ENCODE measurements around the gene NPPB.

GRCh38 chr1:11857164-11857851 is 1.4 kb downstream of the NPPB start:
- TF ChIP-seq EZH2 (IDR thresholded peaks at IDR 0.05; ENCODE audit: borderline replicate concordance, insufficient read depth, low read length, poor library complexity, severe bottlenecking), result no peak
- TF ChIP-seq RAD21 (conservative IDR thresholded peaks at IDR 0.05), result no peak
- no peak for TF ChIP-seq CTCF (IDR thresholded peaks at IDR 0.05; ENCODE audit: poor library complexity, severe bottlenecking)
- no peak for TF ChIP-seq EP300 (conservative IDR thresholded peaks at IDR 0.05; ENCODE audit: poor library complexity, severe bottlenecking)

Measured in neural cell (in vitro differentiated cells).